ENCODE results near the gene WDR64. TPM values are rescaled to one million over a fixed set of nuclear protein-coding genes. Genes with fewer than 3 reads are reported as not detected.

Gene WDR64
- total and polyA plus RNA-seq, 3 donors from 2014 or later: 4.3 to 7.1 (median 5.5) TPM

DNA sequence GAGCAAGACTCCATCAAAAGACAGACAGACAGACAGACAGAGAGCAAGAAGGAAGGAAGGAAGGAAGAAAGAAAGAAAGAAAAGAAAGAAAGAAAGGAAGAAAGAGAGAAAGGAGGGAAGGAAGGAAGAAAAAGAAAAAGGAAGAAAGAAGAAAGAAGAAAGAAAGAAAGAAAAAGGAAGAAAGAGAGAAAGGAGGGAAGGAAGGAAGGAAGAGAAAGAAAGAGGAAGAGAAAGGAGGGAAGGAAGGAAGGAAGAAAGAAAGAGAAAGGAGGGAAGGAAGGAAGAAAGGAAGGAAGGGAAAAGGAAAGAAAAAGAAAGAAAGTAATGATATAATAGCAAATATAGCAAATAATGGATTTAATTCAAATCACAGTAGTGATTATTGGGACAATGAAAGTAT, 44.6 kb upstream of the WDR64 start:
- Histone ChIP-seq H3K27ac (no peak overlapping the region), H3K4me1 (peaks cover 7% of the 10 kb centered on the region), H3K27me3 (no peaks in the 10 kb centered on the region), H3K36me3 (ENCODE audit: low read depth, missing control alignments) (no peaks in the 10 kb centered on the region), H3K9me3 (no peaks in the 10 kb centered on the region), H3K4me3 (no peak overlapping the region)
- intact Hi-C loops (cut with DNase I; ENCODE audit: low total_unique reads): no loop called here
- TF ChIP-seq, protein P1, sequence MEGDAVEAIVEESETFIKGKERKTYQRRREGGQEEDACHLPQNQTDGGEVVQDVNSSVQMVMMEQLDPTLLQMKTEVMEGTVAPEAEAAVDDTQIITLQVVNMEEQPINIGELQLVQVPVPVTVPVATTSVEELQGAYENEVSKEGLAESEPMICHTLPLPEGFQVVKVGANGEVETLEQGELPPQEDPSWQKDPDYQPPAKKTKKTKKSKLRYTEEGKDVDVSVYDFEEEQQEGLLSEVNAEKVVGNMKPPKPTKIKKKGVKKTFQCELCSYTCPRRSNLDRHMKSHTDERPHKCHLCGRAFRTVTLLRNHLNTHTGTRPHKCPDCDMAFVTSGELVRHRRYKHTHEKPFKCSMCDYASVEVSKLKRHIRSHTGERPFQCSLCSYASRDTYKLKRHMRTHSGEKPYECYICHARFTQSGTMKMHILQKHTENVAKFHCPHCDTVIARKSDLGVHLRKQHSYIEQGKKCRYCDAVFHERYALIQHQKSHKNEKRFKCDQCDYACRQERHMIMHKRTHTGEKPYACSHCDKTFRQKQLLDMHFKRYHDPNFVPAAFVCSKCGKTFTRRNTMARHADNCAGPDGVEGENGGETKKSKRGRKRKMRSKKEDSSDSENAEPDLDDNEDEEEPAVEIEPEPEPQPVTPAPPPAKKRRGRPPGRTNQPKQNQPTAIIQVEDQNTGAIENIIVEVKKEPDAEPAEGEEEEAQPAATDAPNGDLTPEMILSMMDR (IDR thresholded peaks at IDR 0.05): no peak
- no peak for TF ChIP-seq POLR2A (IDR thresholded peaks at IDR 0.05)
- DNase-seq: no peak

DNA sequence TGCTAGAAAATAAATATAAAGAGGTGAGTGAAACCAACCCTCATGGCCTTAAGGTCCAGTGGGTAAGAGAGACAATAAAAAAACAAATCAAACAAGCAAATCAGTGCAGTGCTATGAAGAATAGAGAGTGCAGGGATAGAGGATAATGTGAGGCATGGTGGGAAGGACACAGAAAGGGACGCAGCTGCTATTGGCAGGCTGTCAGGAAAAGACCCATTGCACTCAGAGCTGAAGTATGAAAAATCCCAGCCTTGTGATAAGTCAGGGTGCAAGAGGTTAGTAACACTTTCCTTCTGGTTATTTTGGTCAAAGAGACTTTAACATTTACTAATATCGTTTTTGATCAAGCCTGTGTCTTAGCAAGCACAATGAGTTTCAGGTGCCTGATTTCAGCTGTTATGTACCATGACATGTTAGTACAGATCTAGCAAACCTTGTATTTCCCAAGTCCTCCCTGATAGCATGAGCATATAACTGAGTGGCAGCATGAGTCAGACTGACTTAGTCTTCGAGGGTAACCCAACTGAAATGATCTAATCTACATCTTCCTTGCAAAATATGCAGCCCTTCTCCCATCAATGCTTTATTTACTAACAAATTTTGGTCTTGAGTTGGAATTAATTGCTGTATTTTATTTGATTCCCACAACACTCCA, 43.6 kb upstream of the WDR64 start:
- Histone ChIP-seq H3K9me3 (no peaks in the 10 kb centered on the region), H3K36me3 (ENCODE audit: low read depth, missing control alignments) (no peaks in the 10 kb centered on the region), H3K27me3 (no peaks in the 10 kb centered on the region), H3K27ac (no peak overlapping the region), H3K4me3 (no peak overlapping the region), H3K4me1 (peaks cover 7% of the 10 kb centered on the region)
- WGBS, 2 donors: 45 to 54% methylated on average over 3 of the region's 3 CpGs
- intact Hi-C loops (cut with DNase I; ENCODE audit: low total_unique reads): no loop called here
- TF ChIP-seq, protein P1 (IDR thresholded peaks at IDR 0.05): no peak
- no peak for TF ChIP-seq POLR2A (IDR thresholded peaks at IDR 0.05)
- DNase-seq: no peak

DNA sequence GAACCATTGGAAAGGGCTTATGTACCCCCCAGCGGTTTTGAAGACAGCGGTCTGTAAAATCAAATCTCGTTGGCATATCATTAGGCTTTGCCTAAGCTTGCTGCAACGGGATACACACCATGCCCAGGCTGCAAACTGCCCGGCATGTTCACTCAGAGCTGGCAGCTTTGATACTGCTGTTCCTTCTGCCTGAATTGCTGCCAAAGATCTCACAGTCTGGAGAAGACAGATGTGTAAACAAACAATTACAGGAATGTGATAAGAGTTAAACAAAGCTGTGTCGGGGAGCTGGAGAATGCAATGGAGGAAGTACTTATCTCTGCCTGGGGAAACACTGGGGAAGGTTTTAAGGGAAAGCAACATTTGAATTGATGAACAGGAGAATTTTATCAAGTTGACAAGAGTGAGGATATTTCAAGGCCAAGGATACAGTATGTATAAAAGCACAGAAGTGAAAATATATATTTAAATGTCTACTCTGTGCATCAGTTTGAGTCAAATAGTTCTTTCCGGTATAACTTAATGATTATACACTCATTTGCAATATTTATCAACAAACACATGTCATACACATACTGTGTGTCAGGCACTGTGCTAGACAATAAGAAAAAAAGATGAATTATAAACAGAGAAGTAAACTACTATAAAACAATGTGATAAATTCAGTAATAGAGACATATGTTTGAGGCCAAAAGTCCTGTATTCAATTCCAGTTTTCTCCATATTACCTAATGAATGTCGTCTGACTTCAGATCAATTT, 41.8 kb upstream of the WDR64 start:
- Histone ChIP-seq H3K4me1 (peaks cover 7% of the 10 kb centered on the region), H3K27me3 (no peaks in the 10 kb centered on the region), H3K36me3 (ENCODE audit: low read depth, missing control alignments) (no peaks in the 10 kb centered on the region), H3K9me3 (no peaks in the 10 kb centered on the region), H3K4me3 (no peak overlapping the region), H3K27ac (no peak overlapping the region)
- WGBS, 2 donors: 44 to 58% methylated on average over 8 of the region's 8 CpGs
- TF ChIP-seq POLR2A (IDR thresholded peaks at IDR 0.05): no peak
- DNase-seq: peak; percentile 40
- intact Hi-C loops (cut with DNase I; ENCODE audit: low total_unique reads): loop anchor here (10.0 kb wide), 1 partner anchor 225 kb away; no protein-coding TSS in a partner anchor

DNA sequence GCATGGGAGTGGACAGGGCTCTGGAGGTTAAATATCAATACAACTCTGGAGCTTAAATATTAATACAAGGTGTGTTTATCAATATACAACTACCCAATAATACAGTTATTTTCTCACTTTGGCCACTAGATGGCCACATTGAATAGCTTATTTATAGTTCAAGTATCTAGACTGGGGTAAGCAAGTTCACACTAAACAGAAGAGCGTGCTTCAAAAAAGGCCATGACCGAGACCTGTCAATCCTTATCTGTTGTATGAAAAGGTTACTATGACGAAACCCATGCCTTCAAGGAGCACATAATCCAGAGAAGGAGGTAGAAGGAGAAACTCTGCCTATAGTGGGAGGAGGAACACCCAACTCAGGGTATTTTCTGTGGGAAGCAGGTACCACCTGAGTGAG, 41.0 kb upstream of the WDR64 start:
- H3K27ac ChIP-seq: no peak overlapping the region
- peaks cover 7% of the 10 kb centered on the region for H3K4me1 ChIP-seq
- TF ChIP-seq, protein P1 (IDR thresholded peaks at IDR 0.05): peak; percentile 54 to 76 (median 76)
- TF ChIP-seq POLR2A (IDR thresholded peaks at IDR 0.05): no peak
- H3K9me3 ChIP-seq: no peaks in the 10 kb centered on the region
- H3K36me3 ChIP-seq (ENCODE audit: low read depth, missing control alignments): no peaks in the 10 kb centered on the region
- WGBS, 2 donors: 24 to 38% methylated on average over 3 of the region's 3 CpGs
- no peaks in the 10 kb centered on the region for H3K27me3 ChIP-seq
- no peak for DNase-seq
- no peak overlapping the region for H3K4me3 ChIP-seq
- intact Hi-C loops (cut with DNase I; ENCODE audit: low total_unique reads): loop anchor here (10.0 kb wide), 1 partner anchor 224 kb away; no protein-coding TSS in a partner anchor

DNA sequence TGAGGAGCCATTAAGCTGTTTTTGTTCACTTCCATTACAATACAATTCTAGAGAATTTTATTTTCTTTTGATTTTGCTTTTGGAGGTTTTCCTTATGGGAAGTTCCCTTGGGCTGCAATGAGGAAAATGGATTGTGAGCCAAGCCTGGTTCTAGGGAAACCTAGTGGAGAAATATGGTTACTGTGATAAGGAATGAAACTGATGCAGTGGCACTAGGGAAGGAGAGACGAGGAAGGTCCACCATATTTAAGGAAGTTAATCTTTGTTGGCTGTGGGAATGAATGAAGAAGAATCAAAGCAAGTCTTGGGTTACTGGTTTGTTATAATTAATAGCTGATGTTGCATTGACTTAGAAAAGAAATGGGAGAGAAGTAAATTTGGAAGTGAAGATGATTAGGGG, 40.3 kb upstream of the WDR64 start:
- no peak overlapping the region for H3K27ac ChIP-seq
- H3K27me3 ChIP-seq: no peaks in the 10 kb centered on the region
- no peaks in the 10 kb centered on the region for H3K36me3 ChIP-seq (ENCODE audit: low read depth, missing control alignments)
- H3K4me3 ChIP-seq: no peak overlapping the region
- intact Hi-C loops (cut with DNase I; ENCODE audit: low total_unique reads): loop anchor here (10.0 kb wide), 1 partner anchor 223 kb away; no protein-coding TSS in a partner anchor
- DNase-seq: no peak
- no peaks in the 10 kb centered on the region for H3K9me3 ChIP-seq
- 80 to 82% methylated on average over 1 of the region's 1 CpG for WGBS, 2 donors
- TF ChIP-seq, protein P1 (IDR thresholded peaks at IDR 0.05): no peak
- no peak for TF ChIP-seq POLR2A (IDR thresholded peaks at IDR 0.05)
- peaks cover 7% of the 10 kb centered on the region for H3K4me1 ChIP-seq

Data from testis (tissue), 3 donors.